Epidermal melanocyte (primary cell): ENCODE results near the gene EMSY.

Experiments used
- DNase-seq: peaks from one replicate; pipeline ENCODE4 v3.0.0; 2011; ENCODE audit warnings: low spot score; ENCODE audit not compliant: insufficient read length

Gene EMSY

GRCh38 chr11:76456571-76456970 is 11.8 kb downstream of the EMSY start:
- DNase-seq: no peak

- no peak for DNase-seq
Observed at GRCh38 chr11:76459299-76459698, 14.5 kb downstream of the EMSY start.

- DNase-seq: no peak
Observed at GRCh38 chr11:76459846-76460245, 15.0 kb downstream of the EMSY start.

GRCh38 chr11:76462317-76462716 is 17.5 kb downstream of the EMSY start:
- DNase-seq: no peak

- DNase-seq: no peak
Observed at GRCh38 chr11:76465701-76466100, 20.9 kb downstream of the EMSY start.

- DNase-seq: no peak
Observed at GRCh38 chr11:76466666-76467065, 21.8 kb downstream of the EMSY start.

- no peak for DNase-seq
Observed at GRCh38 chr11:76469141-76469540, 24.3 kb downstream of the EMSY start.

GRCh38 chr11:76471382-76471781 is 26.6 kb downstream of the EMSY start:
- no peak for DNase-seq

GRCh38 chr11:76480241-76480640 is 35.4 kb downstream of the EMSY start:
- DNase-seq: no peak

GRCh38 chr11:76491644-76492043 is 46.8 kb downstream of the EMSY start:
- DNase-seq: no peak

GRCh38 chr11:76493040-76493439 is 48.2 kb downstream of the EMSY start:
- DNase-seq: no peak

GRCh38 chr11:76493626-76494539 is 49.1 kb downstream of the EMSY start:
- DNase-seq: no peak

- DNase-seq: no peak
Observed at GRCh38 chr11:76495019-76495418, 50.2 kb downstream of the EMSY start.

- DNase-seq: no peak
Observed at GRCh38 chr11:76496174-76496573, 51.4 kb downstream of the EMSY start.

GRCh38 chr11:76501526-76502202 is 56.8 kb downstream of the EMSY start:
- no peak for DNase-seq

GRCh38 chr11:76506833-76507232 is 62.0 kb downstream of the EMSY start:
- DNase-seq: no peak

GRCh38 chr11:76510060-76511047 is 65.5 kb downstream of the EMSY start:
- no peak for DNase-seq

- DNase-seq: no peak
Observed at GRCh38 chr11:76512851-76513653, 68.2 kb downstream of the EMSY start.

- DNase-seq: no peak
Observed at GRCh38 chr11:76513654-76514034, 68.8 kb downstream of the EMSY start.

- DNase-seq: no peak
Observed at GRCh38 chr11:76515494-76515893, 70.7 kb downstream of the EMSY start.

- no peak for DNase-seq
Observed at GRCh38 chr11:76523147-76523546, 78.3 kb downstream of the EMSY start.
